ENCODE measurements around the gene FIG4.
"Not testable (repeated sequence)": the region's sequence is repeated elsewhere in the genome, so short reads cannot be mapped to it uniquely, and the experiment has no call there.

FIG4 gene

DNA sequence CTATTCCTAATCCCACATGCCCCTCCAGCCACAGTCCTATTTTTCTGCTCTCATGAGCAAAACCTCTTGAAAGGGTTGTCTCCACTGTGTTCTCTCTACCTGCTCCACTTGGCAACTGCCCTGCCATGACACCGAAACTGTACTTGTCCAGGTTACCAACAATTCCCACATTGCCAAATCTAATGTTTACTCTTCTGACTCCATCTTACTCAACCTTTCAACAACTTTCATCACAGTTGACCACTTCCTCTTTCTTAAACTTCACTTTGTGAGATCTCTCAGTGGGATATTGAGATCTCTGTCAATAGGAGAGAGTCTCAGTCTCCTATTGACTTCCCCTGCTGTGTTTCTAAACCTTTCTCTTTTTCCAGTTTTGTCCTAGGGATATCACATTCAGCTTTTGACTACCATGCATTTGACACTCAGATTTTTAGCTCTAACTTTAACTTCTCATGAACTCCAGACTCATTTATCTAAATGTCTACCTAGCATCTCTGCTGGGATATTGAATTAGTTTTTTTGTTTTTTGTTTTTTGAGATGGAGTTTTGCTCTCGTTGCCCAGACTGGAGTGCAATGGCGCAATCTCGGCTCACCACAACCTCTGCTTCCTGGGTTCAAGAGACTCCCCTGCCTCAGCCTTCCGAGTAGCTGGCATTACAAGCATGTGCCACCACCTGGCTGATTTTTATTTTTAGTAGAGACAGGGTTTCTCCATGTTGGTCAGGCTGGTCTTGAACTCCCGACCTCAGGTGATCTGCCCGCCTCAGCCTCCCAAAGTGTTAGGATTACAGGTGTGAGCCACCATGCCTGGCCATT, 81.1 kb downstream of the FIG4 start:
- H3K4me1 ChIP-seq (ENCODE audit: control insufficient read depth, insufficient read depth, low read length); H3K36me3 ChIP-seq (ENCODE audit: control insufficient read depth in 2 of 2, insufficient read depth in 2 of 2, low read length in 2 of 2); H3K9me3 ChIP-seq (ENCODE audit: control insufficient read depth in 2 of 2, low read length in 2 of 2); H3K4me3 ChIP-seq (ENCODE audit: low read length in 2 of 2); H3K27ac ChIP-seq (ENCODE audit: low read length); H3K9ac ChIP-seq (ENCODE audit: low read length in 2 of 2); H3K27me3 ChIP-seq (ENCODE audit: control insufficient read depth in 1 of 2, insufficient read depth in 2 of 2, low read length in 2 of 2): not testable (repeated sequence)

DNA sequence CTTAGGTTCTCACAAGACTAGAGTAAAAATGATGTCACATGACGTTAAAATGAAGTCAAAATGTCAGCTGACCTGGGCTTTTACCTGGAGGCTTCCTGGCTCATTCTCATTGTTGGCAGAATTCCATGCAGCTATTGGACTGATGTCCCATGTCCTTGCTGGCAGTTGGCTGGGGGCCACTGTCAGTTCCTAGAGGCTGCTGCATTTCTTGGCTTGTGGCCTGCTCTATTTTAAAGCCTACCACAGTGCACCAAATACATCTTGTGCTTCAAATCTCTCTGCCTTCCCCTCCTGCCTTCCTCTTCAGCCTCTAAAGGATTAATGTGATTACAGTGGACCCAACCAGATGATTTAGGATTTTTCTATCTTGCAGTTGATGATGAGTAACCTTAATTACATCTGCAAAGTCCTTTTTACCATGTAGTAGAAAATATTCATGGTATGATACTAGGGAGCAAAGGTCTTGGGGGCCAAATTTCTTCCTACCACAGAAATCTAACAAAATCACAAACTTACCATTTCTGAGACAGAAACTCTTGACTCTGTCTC, 81.9 kb downstream of the FIG4 start:
- no peak overlapping the region for H3K27ac ChIP-seq (ENCODE audit: low read length)
- H3K4me3 ChIP-seq (ENCODE audit: low read length in 2 of 2): no peak overlapping the region
- no peaks in the 10 kb centered on the region for H3K27me3 ChIP-seq (ENCODE audit: control insufficient read depth in 1 of 2, insufficient read depth in 2 of 2, low read length in 2 of 2)
- no peaks in the 10 kb centered on the region for H3K4me1 ChIP-seq (ENCODE audit: control insufficient read depth, insufficient read depth, low read length)
- H3K9ac ChIP-seq (ENCODE audit: low read length in 2 of 2): no peak overlapping the region
- no peaks in the 10 kb centered on the region for H3K9me3 ChIP-seq (ENCODE audit: control insufficient read depth in 2 of 2, low read length in 2 of 2)
- H3K36me3 ChIP-seq (ENCODE audit: control insufficient read depth in 2 of 2, insufficient read depth in 2 of 2, low read length in 2 of 2): peaks cover 3 to 5% of the 10 kb centered on the region in 2 donors

DNA sequence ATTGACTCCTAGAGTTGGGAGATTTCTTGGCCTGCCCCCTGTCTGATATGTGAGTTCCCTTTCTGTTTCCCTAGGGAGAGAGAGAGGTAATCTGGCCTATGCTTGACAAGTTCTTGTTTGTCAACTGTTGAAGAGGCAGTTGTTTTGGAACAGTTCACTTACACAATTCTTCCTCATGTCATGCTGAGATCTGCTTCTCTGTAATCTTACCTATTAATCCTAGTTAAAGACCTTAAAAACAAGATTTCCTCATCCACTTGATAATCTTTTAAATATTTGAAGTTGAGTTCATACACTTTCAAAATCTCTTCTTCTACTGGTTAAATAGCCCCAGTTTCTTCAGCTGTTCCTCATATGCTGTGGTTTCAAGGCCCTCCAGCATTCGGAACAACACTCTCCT, 89.9 kb downstream of the FIG4 start:
- H3K36me3 ChIP-seq (ENCODE audit: control insufficient read depth in 2 of 2, insufficient read depth in 2 of 2, low read length in 2 of 2): peaks cover 1 to 2% of the 10 kb centered on the region in 2 donors
- no peaks in the 10 kb centered on the region for H3K27me3 ChIP-seq (ENCODE audit: control insufficient read depth in 1 of 2, insufficient read depth in 2 of 2, low read length in 2 of 2)
- H3K27ac ChIP-seq (ENCODE audit: low read length): no peak overlapping the region
- no peak overlapping the region for H3K9ac ChIP-seq (ENCODE audit: low read length in 2 of 2)
- H3K4me1 ChIP-seq (ENCODE audit: control insufficient read depth, insufficient read depth, low read length): no peaks in the 10 kb centered on the region
- no peak overlapping the region for H3K4me3 ChIP-seq (ENCODE audit: low read length in 2 of 2)
- H3K9me3 ChIP-seq (ENCODE audit: control insufficient read depth in 2 of 2, low read length in 2 of 2): no peaks in the 10 kb centered on the region

DNA sequence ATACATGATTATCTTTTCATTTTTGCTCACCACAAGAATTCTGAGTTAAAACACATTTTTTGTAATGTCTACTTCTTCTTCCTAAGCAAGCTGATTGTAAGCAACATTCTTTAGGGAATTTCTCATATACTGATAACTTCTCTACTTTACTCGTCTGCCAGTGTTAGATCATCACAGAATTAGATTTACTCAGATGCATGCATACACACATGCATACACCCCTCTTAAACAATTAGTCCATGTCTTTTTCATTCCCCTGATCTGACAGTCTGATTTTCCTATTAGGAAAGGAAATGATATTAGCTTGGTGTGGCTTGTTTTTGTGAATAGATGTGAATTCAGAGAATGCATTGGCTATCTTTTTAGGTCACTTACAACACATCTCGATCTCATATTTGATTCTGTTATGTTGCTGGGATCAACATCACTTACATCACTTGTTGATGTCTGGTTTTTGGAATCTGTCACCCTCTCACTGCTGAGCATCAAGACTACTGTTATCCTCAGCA, 91.4 kb downstream of the FIG4 start:
- peaks cover 2% of the 10 kb centered on the region in 2 donors for H3K36me3 ChIP-seq (ENCODE audit: control insufficient read depth in 2 of 2, insufficient read depth in 2 of 2, low read length in 2 of 2)
- no peaks in the 10 kb centered on the region for H3K4me1 ChIP-seq (ENCODE audit: control insufficient read depth, insufficient read depth, low read length)
- H3K4me3 ChIP-seq (ENCODE audit: low read length in 2 of 2): no peak overlapping the region
- H3K27me3 ChIP-seq (ENCODE audit: control insufficient read depth in 1 of 2, insufficient read depth in 2 of 2, low read length in 2 of 2): no peaks in the 10 kb centered on the region
- no peak overlapping the region for H3K27ac ChIP-seq (ENCODE audit: low read length)
- no peaks in the 10 kb centered on the region for H3K9me3 ChIP-seq (ENCODE audit: control insufficient read depth in 2 of 2, low read length in 2 of 2)
- H3K9ac ChIP-seq (ENCODE audit: low read length in 2 of 2): no peak overlapping the region

DNA sequence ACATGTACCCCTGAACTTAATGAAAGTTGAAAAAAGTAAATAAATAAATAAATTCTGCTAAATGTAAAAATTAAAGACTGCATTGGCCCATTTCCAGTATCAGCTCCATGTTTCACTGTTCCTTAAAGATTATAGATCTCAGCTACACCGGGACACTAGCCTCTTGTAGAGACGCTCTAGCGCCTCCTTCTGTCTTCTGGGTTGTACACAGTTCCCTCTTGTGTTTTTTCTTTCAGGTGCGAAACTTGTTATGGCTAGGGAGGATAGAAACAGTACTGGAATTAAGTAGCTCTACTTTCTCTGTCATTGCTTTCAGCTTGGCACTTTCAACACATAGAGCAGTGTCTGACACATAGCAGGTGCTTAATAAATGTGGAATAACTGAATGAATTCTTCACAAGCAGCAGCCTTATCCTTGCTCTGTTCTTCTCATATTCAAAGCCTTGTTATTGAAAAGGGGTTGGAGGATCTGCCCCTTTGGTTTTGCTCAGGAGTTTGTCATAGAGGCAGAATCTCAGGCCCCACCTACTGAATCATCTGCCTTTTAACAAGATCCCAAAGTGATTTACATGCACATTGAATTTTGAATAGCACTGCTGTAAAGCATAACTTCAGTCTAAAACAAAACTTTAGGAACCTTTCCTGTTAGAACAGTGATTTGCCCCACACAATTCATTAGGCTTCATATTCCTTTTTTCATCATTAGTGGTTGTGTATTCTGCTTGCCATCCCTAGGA, 92.3 kb downstream of the FIG4 start:
- peaks cover 2% of the 10 kb centered on the region in 2 donors for H3K36me3 ChIP-seq (ENCODE audit: control insufficient read depth in 2 of 2, insufficient read depth in 2 of 2, low read length in 2 of 2)
- H3K4me1 ChIP-seq (ENCODE audit: control insufficient read depth, insufficient read depth, low read length): no peaks in the 10 kb centered on the region
- no peaks in the 10 kb centered on the region for H3K27me3 ChIP-seq (ENCODE audit: control insufficient read depth in 1 of 2, insufficient read depth in 2 of 2, low read length in 2 of 2)
- no peaks in the 10 kb centered on the region for H3K9me3 ChIP-seq (ENCODE audit: control insufficient read depth in 2 of 2, low read length in 2 of 2)
- H3K4me3 ChIP-seq (ENCODE audit: low read length in 2 of 2): no peak overlapping the region
- no peak overlapping the region for H3K27ac ChIP-seq (ENCODE audit: low read length)
- no peak overlapping the region for H3K9ac ChIP-seq (ENCODE audit: low read length in 2 of 2)

DNA sequence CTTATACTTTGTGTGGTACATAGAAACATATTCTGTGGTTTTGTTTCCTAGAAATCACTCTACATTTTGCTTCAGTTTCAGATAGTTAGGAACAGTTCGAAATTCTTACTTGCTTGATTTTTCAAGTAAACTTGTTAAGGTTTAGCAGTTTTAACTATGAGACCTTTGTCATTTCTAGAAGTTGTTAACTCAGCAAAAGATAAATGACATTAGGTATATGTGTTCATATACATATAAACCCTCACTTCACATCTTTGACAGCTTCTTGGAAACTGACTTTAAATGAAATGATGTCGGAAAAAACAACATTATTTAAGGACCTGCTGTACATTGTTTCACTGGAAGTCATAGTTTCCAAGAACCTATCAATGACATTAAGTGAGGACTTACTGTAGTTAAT, 96.2 kb downstream of the FIG4 start:
- no peak overlapping the region for H3K4me3 ChIP-seq (ENCODE audit: low read length in 2 of 2)
- H3K9me3 ChIP-seq (ENCODE audit: control insufficient read depth in 2 of 2, low read length in 2 of 2): no peaks in the 10 kb centered on the region
- H3K27me3 ChIP-seq (ENCODE audit: control insufficient read depth in 1 of 2, insufficient read depth in 2 of 2, low read length in 2 of 2): no peaks in the 10 kb centered on the region
- no peak overlapping the region for H3K9ac ChIP-seq (ENCODE audit: low read length in 2 of 2)
- H3K4me1 ChIP-seq (ENCODE audit: control insufficient read depth, insufficient read depth, low read length): no peaks in the 10 kb centered on the region
- peaks cover 2 to 8% of the 10 kb centered on the region in 2 donors for H3K36me3 ChIP-seq (ENCODE audit: control insufficient read depth in 2 of 2, insufficient read depth in 2 of 2, low read length in 2 of 2)
- H3K27ac ChIP-seq (ENCODE audit: low read length): no peak overlapping the region

DNA sequence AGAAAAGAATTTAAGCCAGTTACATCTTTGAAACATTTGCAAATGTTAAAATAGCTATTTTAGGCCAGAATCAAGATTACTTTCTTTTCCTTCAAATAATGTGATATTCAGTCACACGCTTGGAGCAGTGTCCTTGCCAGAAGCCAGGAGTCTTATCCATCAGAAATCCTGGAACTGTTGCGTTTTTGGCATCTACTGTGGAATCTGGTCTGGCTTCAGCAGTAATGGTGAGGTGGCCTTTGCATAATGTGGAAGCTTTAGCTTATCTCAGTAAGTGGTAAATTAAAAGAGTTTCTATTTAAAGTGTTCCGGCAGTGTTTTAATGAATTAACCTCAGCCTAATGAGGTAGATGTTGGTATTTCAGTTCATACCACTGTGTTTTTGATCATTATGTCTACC, 97.6 kb downstream of the FIG4 start:
- Histone ChIP-seq H3K9ac (ENCODE audit: low read length in 2 of 2) (no peak overlapping the region), H3K9me3 (ENCODE audit: control insufficient read depth in 2 of 2, low read length in 2 of 2) (no peaks in the 10 kb centered on the region), H3K27ac (ENCODE audit: low read length) (no peak overlapping the region), H3K36me3 (ENCODE audit: control insufficient read depth in 2 of 2, insufficient read depth in 2 of 2, low read length in 2 of 2) (peaks cover 2 to 8% of the 10 kb centered on the region in 2 donors), H3K4me3 (ENCODE audit: low read length in 2 of 2) (no peak overlapping the region), H3K27me3 (ENCODE audit: control insufficient read depth in 1 of 2, insufficient read depth in 2 of 2, low read length in 2 of 2) (no peaks in the 10 kb centered on the region), H3K4me1 (ENCODE audit: control insufficient read depth, insufficient read depth, low read length) (no peaks in the 10 kb centered on the region)

DNA sequence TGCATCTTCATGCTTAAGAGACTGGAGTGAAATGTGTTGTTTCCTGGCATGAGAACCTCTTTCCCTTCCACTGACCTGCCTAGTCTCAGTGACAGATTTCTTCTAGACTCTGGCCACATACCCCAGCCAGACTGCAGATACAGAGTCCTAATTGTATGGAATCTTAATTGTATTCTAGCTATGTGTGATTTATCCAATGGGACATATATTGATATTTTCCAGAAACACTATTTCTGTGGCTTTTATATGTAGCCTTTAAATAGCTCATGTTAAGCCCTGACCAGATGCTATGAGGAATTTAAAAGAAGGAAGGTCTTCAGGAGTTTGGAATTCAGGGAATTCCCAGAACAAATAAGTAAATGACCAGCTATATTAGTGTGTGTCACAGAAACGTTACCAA, 99.0 kb downstream of the FIG4 start:
- H3K4me3 ChIP-seq (ENCODE audit: low read length in 2 of 2): no peak overlapping the region
- no peaks in the 10 kb centered on the region for H3K27me3 ChIP-seq (ENCODE audit: control insufficient read depth in 1 of 2, insufficient read depth in 2 of 2, low read length in 2 of 2)
- H3K9me3 ChIP-seq (ENCODE audit: control insufficient read depth in 2 of 2, low read length in 2 of 2): no peaks in the 10 kb centered on the region
- H3K9ac ChIP-seq (ENCODE audit: low read length in 2 of 2): no peak overlapping the region
- no peak overlapping the region for H3K27ac ChIP-seq (ENCODE audit: low read length)
- H3K36me3 ChIP-seq (ENCODE audit: control insufficient read depth in 2 of 2, insufficient read depth in 2 of 2, low read length in 2 of 2): peaks cover 2 to 8% of the 10 kb centered on the region in 2 donors
- H3K4me1 ChIP-seq (ENCODE audit: control insufficient read depth, insufficient read depth, low read length): peaks cover 3% of the 10 kb centered on the region

DNA sequence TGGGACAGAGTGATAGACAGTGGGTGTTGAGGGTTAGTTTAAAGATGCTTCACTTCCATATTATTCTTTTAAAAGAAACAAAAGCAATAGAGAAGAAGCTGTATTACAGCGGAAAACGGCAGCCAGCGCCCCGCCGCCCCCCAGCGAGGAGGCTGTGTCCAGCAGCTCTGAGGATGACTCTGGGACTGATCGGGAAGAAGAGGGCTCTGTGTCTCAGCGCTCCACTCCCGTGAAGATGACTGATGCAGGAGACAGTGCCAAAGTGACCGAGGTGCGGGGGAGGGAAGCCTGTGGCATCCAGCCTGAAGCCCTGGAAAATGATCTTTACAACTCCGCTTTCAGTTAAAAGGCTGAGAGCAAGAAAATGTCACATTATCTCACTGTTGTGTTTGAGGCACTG, 100.2 kb downstream of the FIG4 start:
- Histone ChIP-seq H3K9ac (ENCODE audit: low read length in 2 of 2) (no peak overlapping the region), H3K9me3 (ENCODE audit: control insufficient read depth in 2 of 2, low read length in 2 of 2) (no peaks in the 10 kb centered on the region), H3K4me3 (ENCODE audit: low read length in 2 of 2) (no peak overlapping the region), H3K4me1 (ENCODE audit: control insufficient read depth, insufficient read depth, low read length) (peaks cover 3% of the 10 kb centered on the region), H3K36me3 (ENCODE audit: control insufficient read depth in 2 of 2, insufficient read depth in 2 of 2, low read length in 2 of 2) (peaks cover 4 to 8% of the 10 kb centered on the region in 2 donors), H3K27me3 (ENCODE audit: control insufficient read depth in 1 of 2, insufficient read depth in 2 of 2, low read length in 2 of 2) (no peaks in the 10 kb centered on the region), H3K27ac (ENCODE audit: low read length) (no peak overlapping the region)

DNA sequence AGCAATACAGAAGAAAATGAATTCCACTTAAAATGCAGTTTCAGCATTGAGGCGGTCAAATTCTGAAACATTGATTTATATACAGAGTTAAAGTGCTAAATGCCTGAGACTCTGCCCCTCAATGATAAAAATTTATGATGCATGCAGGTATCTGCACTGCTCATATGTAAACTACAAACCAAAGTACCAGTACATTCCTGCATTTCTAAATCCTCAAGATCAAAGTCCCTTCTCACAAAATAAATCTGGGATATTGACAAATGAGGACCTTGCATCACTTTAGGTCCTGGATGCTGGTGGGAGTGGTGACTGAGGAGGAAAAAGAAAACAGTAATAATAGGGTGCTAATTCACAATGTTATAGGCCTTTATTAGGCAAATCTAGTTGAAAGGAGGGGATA, 101.9 kb downstream of the FIG4 start:
- Histone ChIP-seq H3K4me3 (ENCODE audit: low read length in 2 of 2) (no peak overlapping the region), H3K27ac (ENCODE audit: low read length) (no peak overlapping the region), H3K9me3 (ENCODE audit: control insufficient read depth in 2 of 2, low read length in 2 of 2) (no peaks in the 10 kb centered on the region), H3K27me3 (ENCODE audit: control insufficient read depth in 1 of 2, insufficient read depth in 2 of 2, low read length in 2 of 2) (no peaks in the 10 kb centered on the region), H3K4me1 (ENCODE audit: control insufficient read depth, insufficient read depth, low read length) (peaks cover 3% of the 10 kb centered on the region), H3K9ac (ENCODE audit: low read length in 2 of 2) (no peak overlapping the region), H3K36me3 (ENCODE audit: control insufficient read depth in 2 of 2, insufficient read depth in 2 of 2, low read length in 2 of 2) (peaks cover 6 to 7% of the 10 kb centered on the region in 2 donors)

Data from stomach smooth muscle (tissue), 2 donors.